Loucy (cell line): ENCODE data around the gene BBIP1.

ENCODE experiments used
- H2AFZ ChIP-seq: fragments of 200-600 bp; sonication (generic); 2 replicates; pipeline ENCODE4 v1.6.0; 2016; ENCODE audit warnings: antibody characterized with exemption, mild to moderate bottlenecking, low read length, moderate library complexity
- H3F3A ChIP-seq: fragments of 200-600 bp; 2 replicates; pipeline ENCODE4 v1.6.0; 2016; ENCODE audit warnings: antibody characterized with exemption, low read depth, mild to moderate bottlenecking
- H3K27me3 ChIP-seq: fragments of 200-600 bp; sonication (generic); 2 replicates; pipeline ENCODE4 v1.6.1; 2014; ENCODE audit warnings: low read length, mild to moderate bottlenecking; ENCODE audit not compliant: insufficient read depth, poor library complexity, severe bottlenecking
- H3K36me3 ChIP-seq: fragments of 200-600 bp; sonication (generic); 2 replicates; pipeline ENCODE4 v1.6.1; 2016; ENCODE audit warnings: low read length; ENCODE audit not compliant: insufficient read depth
- H3K4me1 ChIP-seq: fragments of 200-600 bp; sonication (generic); 2 replicates; pipeline ENCODE4 v1.5.1; 2014; ENCODE audit warnings: low read length, mild to moderate bottlenecking; ENCODE audit not compliant: insufficient read depth, poor library complexity, severe bottlenecking
- H3K4me2 ChIP-seq: fragments of 200-600 bp; sonication (generic); 2 replicates; pipeline ENCODE4 v1.6.0; 2014; ENCODE audit warnings: antibody characterized with exemption, low read length, low read depth, mild to moderate bottlenecking; ENCODE audit not compliant: poor library complexity, severe bottlenecking
- H3K4me3 ChIP-seq: fragments of 200-600 bp; sonication (generic); 2 replicates; pipeline ENCODE4 v1.5.1; 2014; ENCODE audit warnings: low read length, mild to moderate bottlenecking, mixed read lengths; ENCODE audit not compliant: poor library complexity, severe bottlenecking
- H3K79me2 ChIP-seq: fragments of 200-600 bp; sonication (generic); 2 replicates; pipeline ENCODE4 v1.6.1; 2014; ENCODE audit warnings: low read length; ENCODE audit not compliant: insufficient read depth
- H3K9ac ChIP-seq: fragments of 200-600 bp; sonication (generic); 2 replicates; pipeline ENCODE4 v1.6.0; 2014; ENCODE audit warnings: mild to moderate bottlenecking, low read depth, low read length, moderate library complexity; ENCODE audit not compliant: poor library complexity, severe bottlenecking
- H3K9me2 ChIP-seq: fragments of 200-600 bp; sonication (generic); replicated peaks from 2 replicates; pipeline ENCODE4 v1.6.1; 2016; ENCODE audit warnings: low read depth, low read length, mixed read lengths
- H3K9me3 ChIP-seq: fragments of 200-600 bp; sonication (generic); 2 replicates; pipeline ENCODE4 v1.6.1; 2014; ENCODE audit warnings: mild to moderate bottlenecking, antibody characterized with exemption, low read length, low read depth; ENCODE audit not compliant: insufficient read depth
- H4K20me1 ChIP-seq: fragments of 200-600 bp; sonication (generic); 2 replicates; pipeline ENCODE4 v1.6.0; 2014; ENCODE audit warnings: antibody characterized with exemption, low read length, mild to moderate bottlenecking; ENCODE audit not compliant: insufficient read depth, poor library complexity, severe bottlenecking
- CTCF ChIP-seq: fragments of 200-600 bp; sonication (generic); conservative IDR thresholded peaks from 2 replicates; pipeline ENCODE4 v1.5.1; 2014; ENCODE audit warnings: mild to moderate bottlenecking, antibody characterized with exemption, low read length
- EZH2phosphoT487 ChIP-seq: fragments of 200-600 bp; IDR thresholded peaks from 2 replicates; pipeline ENCODE4 v1.6.1; 2018; ENCODE audit warnings: antibody characterized with exemption, mild to moderate bottlenecking, moderate library complexity, borderline replicate concordance

BBIP1 gene

GRCh38 chr10:110859973-110860376 lies 59.0 kb downstream of the BBIP1 start:
- H3K4me2 ChIP-seq: peak overlapping the region; percentile 78
- 0 out of 2 replicates have a peak overlapping the region, but pooled peaks have one; percentile 1 for H2AFZ ChIP-seq
- no peaks in the 10 kb centered on the region for H3K79me2 ChIP-seq
- no peaks in the 10 kb centered on the region for H3K9me3 ChIP-seq
- H3K4me1 ChIP-seq: peaks cover 75% of the 10 kb centered on the region
- H3K4me3 ChIP-seq: peak overlapping the region; percentile 10
- H3K27me3 ChIP-seq: no peaks in the 10 kb centered on the region
- H3K9ac ChIP-seq: peak overlapping the region; percentile 71
- no peaks in the 10 kb centered on the region for H3K36me3 ChIP-seq
- peaks cover 15% of the 10 kb centered on the region for H3F3A ChIP-seq
- no peaks in the 10 kb centered on the region for H4K20me1 ChIP-seq
- no peaks in the 10 kb centered on the region for H3K9me2 ChIP-seq
- TF ChIP-seq EZH2phosphoT487 (no peak), CTCF (no peak)

- Histone ChIP-seq H4K20me1 (no peaks in the 10 kb centered on the region), H3K27me3 (no peaks in the 10 kb centered on the region), H3K9me3 (no peaks in the 10 kb centered on the region), H3K4me2 (peak overlapping the region; percentile 78), H3K36me3 (no peaks in the 10 kb centered on the region), H3K9ac (peak overlapping the region; percentile 71), H3K4me3 (peak overlapping the region; percentile 10), H3K4me1 (peaks cover 73% of the 10 kb centered on the region), H3F3A (peaks cover 19% of the 10 kb centered on the region), H3K9me2 (no peaks in the 10 kb centered on the region), H3K79me2 (no peaks in the 10 kb centered on the region), H2AFZ (0 out of 2 replicates have a peak overlapping the region, but pooled peaks have one; percentile 1)
- TF ChIP-seq EZH2phosphoT487: no peak
- TF ChIP-seq CTCF: no peak
These were observed 59.6 kb downstream of the BBIP1 start for GRCh38 chr10:110859206-110859972.

GRCh38 chr10:110858297-110858934 lies 60.6 kb downstream of the BBIP1 start:
- no peaks in the 10 kb centered on the region for H4K20me1 ChIP-seq
- H3K9me3 ChIP-seq: no peaks in the 10 kb centered on the region
- TF ChIP-seq CTCF (no peak), EZH2phosphoT487 (no peak)
- H3K4me3 ChIP-seq: peak overlapping the region; percentile 59
- peak overlapping the region; percentile 78 for H3K4me2 ChIP-seq
- no peaks in the 10 kb centered on the region for H3K9me2 ChIP-seq
- H3K27me3 ChIP-seq: no peaks in the 10 kb centered on the region
- H3F3A ChIP-seq: peaks cover 20% of the 10 kb centered on the region
- H3K79me2 ChIP-seq: no peaks in the 10 kb centered on the region
- peaks cover 74% of the 10 kb centered on the region for H3K4me1 ChIP-seq
- H3K36me3 ChIP-seq: no peaks in the 10 kb centered on the region
- H3K9ac ChIP-seq: peak overlapping the region; percentile 71
- H2AFZ ChIP-seq: peak overlapping the region; percentile 56; the same call in 1 of the 2 replicates
